Stomach (tissue), 9 donors: ENCODE data around the gene ZCCHC7. TPM values are rescaled to one million over a fixed set of nuclear protein-coding genes. Genes with fewer than 3 reads are reported as not detected.
A peak's percentile ranks its signal among the peaks of the same experiment; 100 is the strongest.

Source experiments
- DNase-seq, 2 donors: peaks; one replicate each; pipeline versions ENCODE4 v3.0.0 to v3.0.0-alpha.2; 2013 to 2019
- H3K27ac ChIP-seq, 5 donors: fragments of 200-600 bp in 4 of 5; sonication (generic) in 4 of 5; one replicate each; pipeline ENCODE4 v1.5.1; 2013 to 2019; ENCODE audit warnings: mild to moderate bottlenecking in 1 of 5, moderate library complexity in 1 of 5
- H3K27me3 ChIP-seq, 3 donors: fragments of 200-600 bp; sonication (generic); one replicate each; pipeline ENCODE4 v1.5.1; 2017 to 2019; ENCODE audit warnings: mixed run types in 1 of 3
- H3K36me3 ChIP-seq, 4 donors: fragments of 200-600 bp; sonication (generic); 1 replicate in 3 of 4; 2 replicates in 1 of 4; pipeline ENCODE4 v1.5.1; 2016 to 2019
- H3K4me1 ChIP-seq, 4 donors: fragments of 200-600 bp; sonication (generic); one replicate each; pipeline ENCODE4 v1.5.1; 2016 to 2019
- H3K4me3 ChIP-seq, 4 donors: fragments of 200-600 bp; sonication (generic) in 3 of 4; one replicate each; pipeline ENCODE4 v1.5.1; 2016 to 2019; ENCODE audit warnings: mild to moderate bottlenecking in 1 of 4
- H3K9me3 ChIP-seq, 4 donors: fragments of 200-600 bp; sonication (generic); one replicate each; pipeline ENCODE4 v1.5.1; 2016 to 2019
- CTCF ChIP-seq, 7 experiments: fragments of 450-650 bp in 4 of 7; fragments of 200-600 bp in 3 of 7; sonication (generic) in 3 of 7; IDR thresholded peaks; one replicate each; pipeline ENCODE4 v1.5.1; 2016 to 2019; ENCODE audit warnings: antibody characterized with exemption in 7 of 7, control low read depth in 2 of 7, mild to moderate bottlenecking in 1 of 7
- EP300 ChIP-seq: sonication (generic); formaldehyde crosslinking; IDR thresholded peaks from one replicate; pipeline ENCODE4 v1.6.1; 2017; ENCODE audit warnings: antibody characterized with exemption
- POLR2A ChIP-seq, 4 donors: fragments of 450-650 bp; IDR thresholded peaks; one replicate each; pipeline ENCODE4 v1.6.1; 2016; ENCODE audit warnings: antibody characterized with exemption in 4 of 4, control low read depth in 2 of 4, mild to moderate bottlenecking in 1 of 4, moderate library complexity in 1 of 4
- POLR2AphosphoS5 ChIP-seq, 3 donors: sonication (generic); formaldehyde crosslinking; IDR thresholded peaks; one replicate each; pipeline ENCODE4 v1.6.1; 2016; ENCODE audit warnings: antibody characterized with exemption in 3 of 3
- WGBS, 5 donors: extraction: QIAGEN DNeasy Blood & Tissue Kit in 3 of 5; methylation state at CpG; one replicate each; pipeline versions ENCODE4 v1.1.5 to v1.1.7; 2013 to 2018; 5-methylcytosine and 5-hydroxymethylcytosine counted together
- intact Hi-C: fragments of 100-400 bp; cut with DNase I; formaldehyde crosslinking; loops from one replicate; pipeline ENCODE4 v1.15.1; 2023; ENCODE audit warnings: low total_unique reads
- polyA plus RNA-seq, 3 donors: library from polyadenylated mRNA; stranded (reverse); fragments of 200-250 nt; gene quantifications; one replicate each; pipeline ENCODE4 v1.2.3, GENCODE V29; 2013
- total RNA-seq, 5 donors: library from RNA; depleted of rRNA; stranded (reverse); fragments of >200 nt; gene quantifications; one replicate each; pipeline versions ENCODE4 v1.1.0 to v1.2.3, GENCODE V29; 2014 to 2016
- donor health status: healthy with polysubstance abuse.
- donor health status: Bipolar disorder and iron deficiency.
- donor health status: healthy.

ZCCHC7 gene
- total and polyA plus RNA-seq, 8 donors = 7.9 to 67.1 (median 17.6) TPM

DNA sequence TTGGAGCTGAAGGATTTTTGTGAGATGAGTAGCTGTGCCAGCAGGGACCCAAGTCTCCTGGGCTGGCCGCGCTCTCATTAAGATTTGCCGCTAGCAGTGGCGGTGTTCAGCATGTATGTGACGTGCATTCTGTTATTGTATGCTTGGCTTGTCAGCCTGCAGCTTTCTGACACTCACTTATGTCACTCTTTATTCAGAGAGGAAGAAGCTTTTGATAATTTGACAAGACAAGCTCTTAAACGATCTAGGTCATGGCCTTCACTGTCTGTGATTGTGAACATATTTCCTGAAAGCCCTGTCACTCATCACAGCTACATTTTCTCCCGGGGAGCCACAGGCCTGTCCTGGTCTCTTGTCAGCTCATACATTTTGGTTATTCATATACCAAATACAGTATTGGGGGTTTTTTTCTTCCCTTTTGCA lies 203.9 kb downstream of the ZCCHC7 start:
- no peaks in the 10 kb centered on the region for H3K27me3 ChIP-seq
- H3K27ac ChIP-seq = no peak overlapping the region
- DNase-seq = peak in 1 of 2 donors; percentile 29
- intact Hi-C loops = no loop called here
- TF ChIP-seq POLR2A (IDR thresholded peaks at IDR 0.05) = no peak
- TF ChIP-seq CTCF (IDR thresholded peaks at IDR 0.05) = no peak
- no peak for TF ChIP-seq EP300
- no peak for TF ChIP-seq POLR2AphosphoS5 (IDR thresholded peaks at IDR 0.05)
- peaks cover 0 to 14% (median 4%) of the 10 kb centered on the region in 4 donors for H3K36me3 ChIP-seq
- no peak overlapping the region for H3K4me3 ChIP-seq
- WGBS, 5 donors = 75 to 88% (median 82%) methylated on average over 7 of the region's 7 CpGs
- H3K4me1 ChIP-seq = peaks cover 0 to 11% (median 2%) of the 10 kb centered on the region in 4 donors
- no peaks in the 10 kb centered on the region for H3K9me3 ChIP-seq

DNA sequence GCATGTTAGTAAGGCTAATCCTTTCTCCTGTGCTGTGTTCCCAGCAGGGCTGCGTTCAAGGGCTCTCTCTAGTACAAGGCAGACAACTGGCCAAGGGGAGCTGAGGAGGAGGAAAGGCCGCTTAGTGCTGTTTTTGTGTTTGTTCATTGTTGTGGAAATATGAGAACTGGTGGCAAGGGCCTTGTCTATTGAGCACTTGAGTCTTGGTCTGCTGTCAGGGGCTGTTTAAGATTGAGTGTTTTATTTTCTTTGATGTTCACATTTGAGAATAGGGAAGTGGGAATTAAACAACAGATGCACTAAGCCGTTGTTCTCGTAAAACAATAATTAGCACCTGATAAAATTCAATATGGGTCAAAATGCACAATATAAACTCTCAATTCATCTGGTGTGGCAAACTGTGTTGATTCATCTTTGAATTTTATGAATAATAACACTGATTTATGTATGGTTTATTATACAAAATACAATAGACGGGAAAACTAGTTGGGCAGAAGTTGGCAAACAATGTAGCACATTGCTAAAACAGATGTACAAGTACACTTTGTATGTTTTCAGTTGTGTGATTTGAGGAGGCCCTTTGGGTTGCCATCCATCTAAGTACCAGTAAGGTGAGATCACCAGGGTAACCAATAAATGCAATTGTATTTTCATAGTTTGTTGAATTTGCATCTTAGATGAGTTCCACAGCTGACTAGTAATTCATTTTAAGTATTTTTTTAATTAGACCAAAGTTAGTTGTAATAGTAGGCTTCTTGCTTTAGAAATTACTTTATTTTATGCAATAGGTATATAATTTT lies 204.5 kb downstream of the ZCCHC7 start:
- Histone ChIP-seq H3K4me1 (peaks cover 0 to 11% (median 2%) of the 10 kb centered on the region in 4 donors), H3K36me3 (peaks cover 0 to 8% (median 1%) of the 10 kb centered on the region in 4 donors), H3K9me3 (no peaks in the 10 kb centered on the region), H3K27ac (no peak overlapping the region), H3K4me3 (no peak overlapping the region), H3K27me3 (no peaks in the 10 kb centered on the region)
- intact Hi-C loops = no loop called here
- DNase-seq = no peak
- TF ChIP-seq POLR2A (IDR thresholded peaks at IDR 0.05) = no peak
- TF ChIP-seq POLR2AphosphoS5 (IDR thresholded peaks at IDR 0.05) = no peak
- TF ChIP-seq CTCF (IDR thresholded peaks at IDR 0.05) = no peak
- no peak for TF ChIP-seq EP300
- WGBS, 5 donors = 84 to 95% (median 92%) methylated on average over 5 of the region's 5 CpGs

DNA sequence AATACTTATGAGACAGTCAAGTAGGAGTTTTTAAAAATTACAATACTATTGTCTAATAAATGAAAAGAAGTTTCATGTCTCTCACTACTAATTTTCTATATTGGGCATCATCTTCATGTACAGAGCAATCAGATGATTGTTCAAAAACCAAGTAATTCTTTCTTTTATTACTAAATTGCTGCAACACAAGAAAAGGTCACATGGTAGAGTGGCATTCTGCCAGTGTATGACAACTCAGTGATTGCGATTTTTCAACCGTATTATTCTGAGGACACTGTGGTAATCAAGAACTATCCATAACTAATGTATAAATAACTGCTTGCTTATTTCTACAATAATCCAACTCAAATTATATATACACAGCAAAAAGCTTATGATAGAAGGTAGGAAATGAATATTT lies 205.4 kb downstream of the ZCCHC7 start:
- intact Hi-C loops = no loop called here
- Histone ChIP-seq H3K4me3 (no peak overlapping the region), H3K36me3 (no peaks in the 10 kb centered on the region), H3K4me1 (peaks cover 0 to 11% (median 2%) of the 10 kb centered on the region in 4 donors), H3K27me3 (no peaks in the 10 kb centered on the region), H3K27ac (no peak overlapping the region), H3K9me3 (no peaks in the 10 kb centered on the region)
- 65 to 86% (median 82%) methylated on average over 2 of the region's 2 CpGs for WGBS, 5 donors
- TF ChIP-seq EP300 (no peak), POLR2AphosphoS5 (IDR thresholded peaks at IDR 0.05) (no peak), CTCF (IDR thresholded peaks at IDR 0.05) (no peak), POLR2A (IDR thresholded peaks at IDR 0.05) (no peak)
- DNase-seq = peak in 1 of 2 donors; percentile 11

- DNase-seq = no peak
- WGBS, 5 donors = 76 to 88% (median 83%) methylated on average over 4 of the region's 4 CpGs
Observed at GRCh38 chr9:37327553-37327952, 207.2 kb downstream of the ZCCHC7 start.

More at GRCh38 chr9:37327553-37327952, 207.2 kb downstream of the ZCCHC7 start:
- TF ChIP-seq EP300 = no peak
- TF ChIP-seq POLR2A (IDR thresholded peaks at IDR 0.05) = no peak
- no peak for TF ChIP-seq POLR2AphosphoS5 (IDR thresholded peaks at IDR 0.05)
- TF ChIP-seq CTCF (IDR thresholded peaks at IDR 0.05) = no peak
- no peaks in the 10 kb centered on the region for H3K9me3 ChIP-seq
- H3K4me1 ChIP-seq = peaks cover 0 to 11% (median 2%) of the 10 kb centered on the region in 4 donors
- H3K27me3 ChIP-seq = no peaks in the 10 kb centered on the region
- H3K4me3 ChIP-seq = no peak overlapping the region
- no peaks in the 10 kb centered on the region for H3K36me3 ChIP-seq
- no peak overlapping the region for H3K27ac ChIP-seq
- intact Hi-C loops = no loop called here
